GM18498 (cell line): ENCODE measurements around the gene RFTN1.
A peak's percentile ranks its signal among the peaks of the same experiment; 100 is the strongest.
"Not testable (repeated sequence)": the region's sequence is repeated elsewhere in the genome, so short reads cannot be mapped to it uniquely, and the experiment has no call there.

Source experiments
- ATAC-seq: cut with Tn5 transposase; IDR thresholded peaks from one replicate; pipeline ENCODE4 v1.9.1; 2021; ENCODE audit warnings: mild to moderate bottlenecking, moderate library complexity; ENCODE audit not compliant: unreplicated experiment

RFTN1 gene

GRCh38 chr3:16313886-16314645 lies 199.4 kb downstream of the RFTN1 start:
- no peak for ATAC-seq

- ATAC-seq, result peak; percentile 73
Observed at GRCh38 chr3:16311960-16312451, 201.5 kb downstream of the RFTN1 start.

GRCh38 chr3:16310486-16310885 lies 203.0 kb downstream of the RFTN1 start:
- not testable (repeated sequence) for ATAC-seq

- ATAC-seq, result peak; percentile 84
Observed at GRCh38 chr3:16309558-16309957, 203.9 kb downstream of the RFTN1 start.

GRCh38 chr3:16308727-16309126 lies 204.8 kb downstream of the RFTN1 start:
- ATAC-seq, result no peak

GRCh38 chr3:16307832-16308531 lies 205.5 kb downstream of the RFTN1 start:
- no peak for ATAC-seq

GRCh38 chr3:16305111-16305541 lies 208.4 kb downstream of the RFTN1 start:
- ATAC-seq, result no peak

- no peak for ATAC-seq
Observed at GRCh38 chr3:16304061-16305010, 209.2 kb downstream of the RFTN1 start.

- ATAC-seq, result no peak
Observed at GRCh38 chr3:16303037-16303575, 210.4 kb downstream of the RFTN1 start.

- ATAC-seq, result no peak
Observed at GRCh38 chr3:16302082-16302631, 211.3 kb downstream of the RFTN1 start.

- no peak for ATAC-seq
Observed at GRCh38 chr3:16301507-16301906, 212.0 kb downstream of the RFTN1 start.

- ATAC-seq, result peak; percentile 75
Observed at GRCh38 chr3:16300881-16301359, 212.6 kb downstream of the RFTN1 start.

- peak; percentile 37 for ATAC-seq
Observed at GRCh38 chr3:16300307-16300706, 213.2 kb downstream of the RFTN1 start.

GRCh38 chr3:16299746-16300145 lies 213.8 kb downstream of the RFTN1 start:
- no peak for ATAC-seq

- no peak for ATAC-seq
Observed at GRCh38 chr3:16298891-16299290, 214.6 kb downstream of the RFTN1 start.

- no peak for ATAC-seq
Observed at GRCh38 chr3:16297997-16298885, 215.3 kb downstream of the RFTN1 start.

GRCh38 chr3:16295298-16295890 lies 218.1 kb downstream of the RFTN1 start:
- no peak for ATAC-seq

- no peak for ATAC-seq
Observed at GRCh38 chr3:16294844-16295243, 218.7 kb downstream of the RFTN1 start.

GRCh38 chr3:16290827-16291196 lies 222.7 kb downstream of the RFTN1 start:
- ATAC-seq, result no peak
